Liver (tissue), 9 donors: ENCODE measurements around the gene KIRREL3. TPM values are rescaled to one million over a fixed set of nuclear protein-coding genes. Genes with fewer than 3 reads are reported as not detected.

Experiments used
- DNase-seq: peaks from one replicate; pipeline ENCODE4 v3.0.0-alpha.2; 2017; ENCODE audit warnings: low spot score
- H3K27ac ChIP-seq, 2 donors: one replicate each; pipeline ENCODE4 v1.7.0; 2013; ENCODE audit warnings: inconsistent platforms in 2 of 2, low read length in 2 of 2, control low read depth in 1 of 2, low read depth in 1 of 2, mild to moderate bottlenecking in 1 of 2
- H3K27me3 ChIP-seq, 4 donors: one replicate each; pipeline versions ENCODE4 v1.6.1 to v1.7.0; 2013; ENCODE audit warnings: low read length in 3 of 4, inconsistent platforms in 1 of 4, mild to moderate bottlenecking in 1 of 4, moderate library complexity in 1 of 4; ENCODE audit not compliant: control insufficient read depth in 4 of 4, insufficient read depth in 4 of 4
- H3K36me3 ChIP-seq, 4 donors: one replicate each; pipeline versions ENCODE4 v1.6.1 to v1.7.0; 2013; ENCODE audit warnings: low read length in 3 of 4, mild to moderate bottlenecking in 3 of 4, low read depth in 1 of 4, moderate library complexity in 1 of 4; ENCODE audit not compliant: control insufficient read depth in 4 of 4, insufficient read depth in 3 of 4
- H3K4me1 ChIP-seq, 4 donors: one replicate each; pipeline versions ENCODE4 v1.6.1 to v1.7.0; 2013; ENCODE audit warnings: low read length in 3 of 4, mild to moderate bottlenecking in 3 of 4, moderate library complexity in 1 of 4; ENCODE audit not compliant: control insufficient read depth in 4 of 4, insufficient read depth in 4 of 4
- H3K4me3 ChIP-seq, 3 donors: one replicate each; pipeline versions ENCODE4 v1.6.1 to v1.7.0; 2013; ENCODE audit warnings: low read length in 3 of 3, control low read depth in 1 of 3, low read depth in 1 of 3, mild to moderate bottlenecking in 1 of 3
- H3K9ac ChIP-seq, 2 donors: one replicate each; pipeline ENCODE4 v1.7.0; 2013; ENCODE audit warnings: low read length in 2 of 2, mild to moderate bottlenecking in 2 of 2, moderate library complexity in 2 of 2, control low read depth in 1 of 2, low read depth in 1 of 2
- H3K9me3 ChIP-seq, 4 donors: one replicate each; pipeline versions ENCODE4 v1.6.1 to v1.7.0; 2013; ENCODE audit warnings: low read length in 3 of 4; ENCODE audit not compliant: control insufficient read depth in 4 of 4
- EGR1 ChIP-seq, 2 donors: IDR thresholded peaks; 2 replicates each; pipeline ENCODE4 v1.6.1; 2016 to 2018; ENCODE audit warnings: antibody characterized with exemption in 2 of 2, low read depth in 2 of 2
- FOXA1 ChIP-seq: IDR thresholded peaks from 2 replicates; pipeline ENCODE4 v1.6.1; 2016; ENCODE audit warnings: antibody characterized with exemption
- FOXA2 ChIP-seq: IDR thresholded peaks from 2 replicates; pipeline ENCODE4 v1.6.1; 2016; ENCODE audit warnings: antibody characterized with exemption
- GABPA ChIP-seq, 2 donors: IDR thresholded peaks in 1 of 2; conservative IDR thresholded peaks in 1 of 2; 2 replicates each; pipeline ENCODE4 v1.6.1; 2016; ENCODE audit warnings: antibody characterized with exemption in 2 of 2, mild to moderate bottlenecking in 1 of 2, moderate library complexity in 1 of 2
- HNF4A ChIP-seq, 2 donors: conservative IDR thresholded peaks; 2 replicates each; pipeline ENCODE4 v1.6.1; 2016; ENCODE audit warnings: antibody characterized with exemption in 2 of 2, mild to moderate bottlenecking in 2 of 2
- HNF4G ChIP-seq: IDR thresholded peaks from 2 replicates; pipeline ENCODE4 v1.6.1; 2016; ENCODE audit warnings: antibody characterized with exemption
- JUND ChIP-seq, 2 donors: IDR thresholded peaks; 2 replicates each; pipeline ENCODE4 v1.6.1; 2016; ENCODE audit warnings: antibody characterized with exemption in 2 of 2
- MAX ChIP-seq: IDR thresholded peaks from 2 replicates; pipeline ENCODE4 v1.6.1; 2016; ENCODE audit warnings: antibody characterized with exemption
- NR2F2 ChIP-seq: IDR thresholded peaks from 2 replicates; pipeline ENCODE4 v1.6.1; 2016; ENCODE audit warnings: antibody characterized with exemption
- RAD21 ChIP-seq, 2 donors: IDR thresholded peaks; 2 replicates each; pipeline ENCODE4 v1.6.1; 2016; ENCODE audit warnings: antibody characterized with exemption in 2 of 2, mild to moderate bottlenecking in 2 of 2
- REST ChIP-seq: IDR thresholded peaks from 2 replicates; pipeline ENCODE4 v1.6.1; 2016; ENCODE audit warnings: antibody characterized with exemption, mild to moderate bottlenecking
- RXRA ChIP-seq, 2 donors: IDR thresholded peaks; 2 replicates each; pipeline ENCODE4 v1.6.1; 2017 to 2018; ENCODE audit warnings: antibody characterized with exemption in 2 of 2, mild to moderate bottlenecking in 1 of 2
- SP1 ChIP-seq: IDR thresholded peaks from 2 replicates; pipeline ENCODE4 v1.6.1; 2018; ENCODE audit warnings: antibody characterized with exemption, mild to moderate bottlenecking
- TAF1 ChIP-seq: conservative IDR thresholded peaks from 2 replicates; pipeline ENCODE4 v1.6.1; 2016; ENCODE audit warnings: antibody characterized with exemption, mild to moderate bottlenecking
- YY1 ChIP-seq: IDR thresholded peaks from 2 replicates; pipeline ENCODE4 v1.6.1; 2016; ENCODE audit warnings: antibody characterized with exemption, mild to moderate bottlenecking
- ZBTB33 ChIP-seq: IDR thresholded peaks from 2 replicates; pipeline ENCODE4 v1.6.1; 2016; ENCODE audit warnings: antibody characterized with exemption
- WGBS: extraction: QIAGEN DNeasy Blood & Tissue Kit; methylation state at CpG from one replicate; pipeline ENCODE4 v1.1.7; 2013; 5-methylcytosine and 5-hydroxymethylcytosine counted together
- polyA plus RNA-seq, 2 donors: library from polyadenylated mRNA; stranded (reverse) in 1 of 2; unstranded in 1 of 2; fragments of 200-250 nt in 1 of 2; fragments of >200 nt in 1 of 2; fragmentation: Nextera tagmentation in 1 of 2; extraction: Ambion mirVana in 1 of 2; gene quantifications; one replicate each; pipeline versions ENCODE4 v1.2.1 to v1.2.3, GENCODE V29; 2013 to 2015
- total RNA-seq, 2 donors: library from RNA; depleted of rRNA; stranded (reverse); fragments of >200 nt; gene quantifications; one replicate each; pipeline ENCODE4 v1.2.3, GENCODE V29; 2014
- TF ChIP-seq, protein P1 (sequence below): IDR thresholded peaks from 2 replicates; pipeline ENCODE4 v1.6.1; 2016; ENCODE audit warnings: antibody characterized with exemption
- TF ChIP-seq, protein P2 (sequence below): fragments of 150-350 bp; IDR thresholded peaks from 2 replicates; pipeline ENCODE4 v1.5.1; 2017; ENCODE audit warnings: improper control_type of control experiment, low read depth, low read length; ENCODE audit not compliant: missing input control
- donor health status: healthy.
- donor health status: healthy.
- donor health status: healthy.
- donor health status: healthy.
- donor health status: healthy.

The KIRREL3 gene
- total and polyA plus RNA-seq, 4 donors = 0.03 to 0.29 (median 0.08) TPM; not detected in 1

GRCh38 chr11:126433244-126433846, 567.2 kb downstream of the KIRREL3 start:
- no peaks in the 10 kb centered on the region for H3K27me3 ChIP-seq
- H3K4me1 ChIP-seq = peaks cover 0 to 3% (median 2%) of the 10 kb centered on the region in 4 donors
- TF ChIP-seq MAX = no peak
- no peak for TF ChIP-seq RAD21 (IDR thresholded peaks at IDR 0.05)
- no peak for TF ChIP-seq TAF1
- TF ChIP-seq GABPA (IDR thresholded peaks at IDR 0.05 in 1 of 2, conservative IDR thresholded peaks at IDR 0.05 in 1 of 2) = no peak
- no peak for TF ChIP-seq HNF4A (conservative IDR thresholded peaks at IDR 0.05)
- TF ChIP-seq, protein P1, sequence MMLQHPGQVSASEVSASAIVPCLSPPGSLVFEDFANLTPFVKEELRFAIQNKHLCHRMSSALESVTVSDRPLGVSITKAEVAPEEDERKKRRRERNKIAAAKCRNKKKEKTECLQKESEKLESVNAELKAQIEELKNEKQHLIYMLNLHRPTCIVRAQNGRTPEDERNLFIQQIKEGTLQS = no peak
- no peak for TF ChIP-seq REST
- no peak for TF ChIP-seq YY1
- no peak for TF ChIP-seq RXRA (IDR thresholded peaks at IDR 0.05)
- TF ChIP-seq EGR1 (IDR thresholded peaks at IDR 0.05; ENCODE audit: low read depth in 2 of 2) = no peak
- no peak for TF ChIP-seq FOXA1
- TF ChIP-seq, protein P2, sequence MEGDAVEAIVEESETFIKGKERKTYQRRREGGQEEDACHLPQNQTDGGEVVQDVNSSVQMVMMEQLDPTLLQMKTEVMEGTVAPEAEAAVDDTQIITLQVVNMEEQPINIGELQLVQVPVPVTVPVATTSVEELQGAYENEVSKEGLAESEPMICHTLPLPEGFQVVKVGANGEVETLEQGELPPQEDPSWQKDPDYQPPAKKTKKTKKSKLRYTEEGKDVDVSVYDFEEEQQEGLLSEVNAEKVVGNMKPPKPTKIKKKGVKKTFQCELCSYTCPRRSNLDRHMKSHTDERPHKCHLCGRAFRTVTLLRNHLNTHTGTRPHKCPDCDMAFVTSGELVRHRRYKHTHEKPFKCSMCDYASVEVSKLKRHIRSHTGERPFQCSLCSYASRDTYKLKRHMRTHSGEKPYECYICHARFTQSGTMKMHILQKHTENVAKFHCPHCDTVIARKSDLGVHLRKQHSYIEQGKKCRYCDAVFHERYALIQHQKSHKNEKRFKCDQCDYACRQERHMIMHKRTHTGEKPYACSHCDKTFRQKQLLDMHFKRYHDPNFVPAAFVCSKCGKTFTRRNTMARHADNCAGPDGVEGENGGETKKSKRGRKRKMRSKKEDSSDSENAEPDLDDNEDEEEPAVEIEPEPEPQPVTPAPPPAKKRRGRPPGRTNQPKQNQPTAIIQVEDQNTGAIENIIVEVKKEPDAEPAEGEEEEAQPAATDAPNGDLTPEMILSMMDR = no peak
- no peak for TF ChIP-seq SP1
- no peak for TF ChIP-seq FOXA2
- TF ChIP-seq NR2F2 = no peak
- no peak for TF ChIP-seq JUND (IDR thresholded peaks at IDR 0.05)
- TF ChIP-seq HNF4G = no peak
- no peak for TF ChIP-seq ZBTB33
- H3K9ac ChIP-seq = no peak overlapping the region
- H3K27ac ChIP-seq = no peak overlapping the region
- H3K9me3 ChIP-seq = no peaks in the 10 kb centered on the region
- no peak overlapping the region for H3K4me3 ChIP-seq
- WGBS = 94% methylated on average over 11 of the region's 11 CpGs
- no peaks in the 10 kb centered on the region for H3K36me3 ChIP-seq
- no peak for DNase-seq
